Spleen (tissue), 11 donors: ENCODE measurements around the gene COX4I1. TPM values are rescaled to one million over a fixed set of nuclear protein-coding genes. Genes with fewer than 3 reads are reported as not detected.

Experiments used
- DNase-seq: peaks from one replicate; pipeline ENCODE4 v3.0.0-alpha.2; 2020
- H3K27ac ChIP-seq, 8 donors: fragments of 200-600 bp; sonication (generic) in 7 of 8; 1 replicate in 4 of 8; 2 replicates in 4 of 8; pipeline versions ENCODE4 v1.5.0 to v1.8.0; 2016 to 2021; ENCODE audit warnings: inconsistent platforms in 4 of 8, mild to moderate bottlenecking in 4 of 8, moderate library complexity in 1 of 8
- H3K27me3 ChIP-seq, 7 donors: fragments of 200-600 bp; sonication (generic) in 6 of 7; replicated peaks in 1 of 7; 1 replicate in 4 of 7; 2 replicates in 3 of 7; pipeline versions ENCODE4 v1.5.0 to v1.8.0; 2016 to 2021; ENCODE audit warnings: inconsistent platforms in 3 of 7, mild to moderate bottlenecking in 1 of 7
- H3K36me3 ChIP-seq, 6 donors: fragments of 200-600 bp; sonication (generic) in 5 of 6; 1 replicate in 4 of 6; 2 replicates in 2 of 6; pipeline versions ENCODE4 v1.5.0 to v1.8.0; 2016 to 2021; ENCODE audit warnings: inconsistent platforms in 2 of 6
- H3K4me1 ChIP-seq, 6 donors: fragments of 200-600 bp; sonication (generic) in 5 of 6; 1 replicate in 3 of 6; 2 replicates in 3 of 6; pipeline versions ENCODE4 v1.5.0 to v1.8.0; 2016 to 2021; ENCODE audit warnings: inconsistent platforms in 3 of 6
- H3K4me3 ChIP-seq, 8 donors: fragments of 200-600 bp; sonication (generic) in 7 of 8; 1 replicate in 4 of 8; 2 replicates in 4 of 8; pipeline versions ENCODE4 v1.5.0 to v1.8.0; 2016 to 2021; ENCODE audit warnings: inconsistent platforms in 4 of 8, mild to moderate bottlenecking in 4 of 8, moderate library complexity in 2 of 8
- H3K9me3 ChIP-seq, 8 donors: fragments of 200-600 bp; sonication (generic) in 7 of 8; 1 replicate in 4 of 8; 2 replicates in 4 of 8; pipeline versions ENCODE4 v1.5.0 to v1.8.0; 2016 to 2021; ENCODE audit warnings: inconsistent platforms in 4 of 8
- CTCF ChIP-seq, 11 experiments: fragments of 200-600 bp in 7 of 11; fragments of 450-650 bp in 4 of 11; sonication (generic) in 4 of 11; IDR thresholded peaks in 8 of 11; conservative IDR thresholded peaks in 3 of 11; 1 replicate in 7 of 11; 2 replicates in 4 of 11; pipeline versions ENCODE4 v1.4.0 to v1.8.0; 2016 to 2021; ENCODE audit warnings: antibody characterized with exemption in 11 of 11, inconsistent platforms in 4 of 11, mild to moderate bottlenecking in 1 of 11
- POLR2A ChIP-seq, 3 donors: fragments of 450-650 bp; IDR thresholded peaks; one replicate each; pipeline ENCODE4 v1.5.1; 2017; ENCODE audit warnings: antibody characterized with exemption in 3 of 3, mild to moderate bottlenecking in 1 of 3
- POLR2AphosphoS5 ChIP-seq, 3 donors: sonication (generic); formaldehyde crosslinking; IDR thresholded peaks; one replicate each; pipeline ENCODE4 v1.5.1; 2017; ENCODE audit warnings: antibody characterized with exemption in 3 of 3
- WGBS, 5 donors: extraction: QIAGEN DNeasy Blood & Tissue Kit in 3 of 5; methylation state at CpG; one replicate each; pipeline versions ENCODE4 v1.1.5 to v1.1.7; 2013 to 2018; 5-methylcytosine and 5-hydroxymethylcytosine counted together
- intact Hi-C: fragments of 100-400 bp; cut with DNase I; formaldehyde crosslinking; loops from one replicate; pipeline ENCODE4 v1.15.0; 2023; ENCODE audit warnings: low total_unique reads
- polyA plus RNA-seq, 3 donors: library from polyadenylated mRNA; stranded (reverse); fragments of 200-250 nt; gene quantifications; one replicate each; pipeline ENCODE4 v1.2.1, GENCODE V29; 2013
- small RNA-seq, 4 donors: library from RNA; depleted of rRNA; stranded (forward); fragments of <200 nt; gene quantifications; one replicate each; pipeline ENCODE3, GENCODE V24; 2016
- total RNA-seq, 7 donors: library from RNA; depleted of rRNA in 3 of 7; stranded (reverse); fragments of >200 nt in 3 of 7; fragmentation: NEBNext Ultra II Directional in 4 of 7; extraction: Animal tissue kit (Norgen Biotek cat#: 25700) in 4 of 7; gene quantifications; one replicate each; pipeline versions ENCODE4 v1.1.0 to v1.2.1, GENCODE V29; 2016 to 2021
- donor health status: healthy with polysubstance abuse.
- donor health status: DM: no; HTN: no; CAD: no; lungs with moderate emphysema.
- donor health status: DM: no; HTN: no; CAD: no.
- donor health status: Bipolar disorder and iron deficiency.
- donor health status: healthy.
- donor health status: DM: no; HTN: no; CAD: no.
- donor health status: DM: yes; HTN: yes; CAD: no.

The COX4I1 gene
- total and polyA plus RNA-seq, 10 donors: 348 to 1,132 (median 450) TPM

GRCh38 chr16:85856079-85856478, 56.6 kb downstream of the COX4I1 start:
- DNase-seq: no peak
- Histone ChIP-seq H3K27ac (peak overlapping the region in 4 of 8 donors; percentile 28 to 40 (median 32)), H3K27me3 (peaks cover 0 to 3% (median 0%) of the 10 kb centered on the region in 7 donors), H3K9me3 (peaks cover 0 to 5% (median 0%) of the 10 kb centered on the region in 8 donors), H3K36me3 (no peaks in the 10 kb centered on the region), H3K4me3 (no peak overlapping the region), H3K4me1 (peaks cover 0 to 46% (median 14%) of the 10 kb centered on the region in 6 donors)
- WGBS, 5 donors: 68 to 89% (median 73%) methylated on average over 6 of the region's 6 CpGs
- intact Hi-C loops: no loop called here
- TF ChIP-seq POLR2A (IDR thresholded peaks at IDR 0.05) (no peak), POLR2AphosphoS5 (IDR thresholded peaks at IDR 0.05) (no peak), CTCF (IDR thresholded peaks at IDR 0.05 in 8 of 11, conservative IDR thresholded peaks at IDR 0.05 in 3 of 11) (no peak)

- Histone ChIP-seq H3K27me3 (peaks cover 0 to 3% (median 0%) of the 10 kb centered on the region in 7 donors), H3K36me3 (no peaks in the 10 kb centered on the region), H3K27ac (peak overlapping the region in 3 of 8 donors; percentile 30 to 40 (median 33)), H3K4me3 (no peak overlapping the region), H3K9me3 (peaks cover 0 to 5% (median 0%) of the 10 kb centered on the region in 8 donors), H3K4me1 (peaks cover 0 to 46% (median 14%) of the 10 kb centered on the region in 6 donors)
- WGBS, 5 donors: 44 to 62% (median 46%) methylated on average over 5 of the region's 5 CpGs
- DNase-seq: no peak
- TF ChIP-seq CTCF (IDR thresholded peaks at IDR 0.05 in 8 of 11, conservative IDR thresholded peaks at IDR 0.05 in 3 of 11): no peak
- TF ChIP-seq POLR2AphosphoS5 (IDR thresholded peaks at IDR 0.05): no peak
- TF ChIP-seq POLR2A (IDR thresholded peaks at IDR 0.05): no peak
- intact Hi-C loops: no loop called here
Observed at GRCh38 chr16:85856585-85856984, 57.1 kb downstream of the COX4I1 start.

Small RNA genes lying within 50 kb of the gene (small RNA-seq; reads per million reads assigned to genes)
- 0 reads per million in 4 donors for gene RNU1-103P

Other genes starting within 250 kb of the COX4I1 start
- 100 to 1,000 TPM in 1 of 7 donors, 10 to 100 TPM in 6; 79.8 to 121 (median 91.4) TPM for gene GSE1, start 186.4 kb upstream of the COX4I1 start, total RNA-seq
- 10 to 100 TPM in 1 of 3 donors, 1 to 10 TPM in 2; 7.4 to 23.2 (median 9.2) TPM for gene GSE1, start 186.4 kb upstream of the COX4I1 start, polyA plus RNA-seq
- gene GINS2, start 110.7 kb upstream of the COX4I1 start, total RNA-seq: 1 to 10 TPM; 1.0 to 7.0 (median 2.3) TPM
- gene GINS2, start 110.7 kb upstream of the COX4I1 start, polyA plus RNA-seq: 1 to 10 TPM; 1.3 to 5.4 (median 2.3) TPM
- 10 to 100 TPM; 12.1 to 31.1 (median 14.9) TPM for gene C16orf74, start 48.6 kb upstream of the COX4I1 start, total RNA-seq
- 100 to 1,000 TPM in 1 of 3 donors, 10 to 100 TPM in 2; 38.0 to 107 (median 73.4) TPM for gene C16orf74, start 48.6 kb upstream of the COX4I1 start, polyA plus RNA-seq
- gene EMC8, start 151 bp upstream of the COX4I1 start, total RNA-seq: 10 to 100 TPM; 22.6 to 43.0 (median 31.1) TPM
- gene EMC8, start 151 bp upstream of the COX4I1 start, polyA plus RNA-seq: 10 to 100 TPM; 10.1 to 14.9 (median 10.6) TPM
- 100 to 1,000 TPM; 228 to 329 (median 278) TPM for gene IRF8, start 99.5 kb downstream of the COX4I1 start, total RNA-seq
- gene IRF8, start 99.5 kb downstream of the COX4I1 start, polyA plus RNA-seq: 100 to 1,000 TPM; 103 to 183 (median 115) TPM